Measurements from ENCODE around the gene RPS19. TPM values are rescaled to one million over a fixed set of nuclear protein-coding genes. Genes with fewer than 3 reads are reported as not detected.
A peak's percentile ranks its signal among the peaks of the same experiment; 100 is the strongest.

RPS19 gene
- total RNA-seq: 1,736 TPM
- long read RNA-seq, transcript RPS19-206 (6 exons, 2,359 nt): major isoform, 770 of 808 reads
- long read RNA-seq, partial matches to known transcripts: 22 of 808 reads
- long read RNA-seq, other reads (novel, unspliced or antisense): 12 of 808 reads

DNA sequence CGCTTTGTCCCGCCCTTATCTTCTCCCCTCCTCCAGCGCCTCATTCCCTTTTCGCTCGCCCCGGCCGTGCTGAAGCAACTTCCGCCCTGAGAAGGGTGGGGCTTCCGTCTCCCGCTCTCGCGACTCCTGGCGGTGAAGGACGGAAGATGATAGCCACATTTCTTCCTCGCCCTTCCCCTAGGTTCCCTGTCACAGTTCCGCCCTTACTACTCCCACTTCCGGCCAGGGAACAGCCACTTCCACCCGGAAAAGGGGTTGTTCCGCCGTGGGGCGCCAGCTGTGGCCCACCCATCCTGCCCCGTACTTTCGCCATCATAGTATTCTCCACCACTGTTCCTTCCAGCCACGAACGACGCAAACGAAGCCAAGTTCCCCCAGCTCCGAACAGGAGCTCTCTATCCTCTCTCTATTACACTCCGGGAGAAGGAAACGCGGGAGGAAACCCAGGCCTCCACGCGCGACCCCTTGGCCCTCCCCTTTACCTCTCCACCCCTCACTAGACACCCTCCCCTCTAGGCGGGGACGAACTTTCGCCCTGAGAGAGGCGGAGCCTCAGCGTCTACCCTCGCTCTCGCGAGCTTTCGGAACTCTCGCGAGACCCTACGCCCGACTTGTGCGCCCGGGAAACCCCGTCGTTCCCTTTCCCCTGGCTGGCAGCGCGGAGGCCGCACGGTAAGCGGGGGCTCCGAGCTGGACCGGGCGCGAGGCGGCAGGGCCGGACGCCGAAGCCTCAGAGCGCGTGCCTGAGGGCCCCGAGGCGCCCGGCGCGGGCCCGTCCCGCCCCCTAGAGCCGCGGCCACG, at the start of gene RPS19:
TSS of gene RPS19 (plus strand) at position 638 of the 801 bp plus-strand sequence. CDS start 520 bp downstream, outside the sequence.
- TF ChIP-seq CTCF (IDR thresholded peaks at IDR 0.05): peak; percentile 68
- DNase-seq (peak; percentile 98), ATAC-seq (peak; percentile 96 to 97)
- intact Hi-C loops (cut with DNase I): no loop called here
- Histone ChIP-seq H3K4me1 (peaks cover 47% of the 10 kb centered on the region), H3K36me3 (peaks cover 42% of the 10 kb centered on the region), H3K27ac (peak within 1 kb of the TSS; percentile 90), H3K9me3 (no peaks in the 10 kb centered on the region), H3K4me3 (peak within 1 kb of the TSS; percentile 90), H3K27me3 (ENCODE audit: low read depth) (no peaks in the 10 kb centered on the region)

- Histone ChIP-seq H3K4me3 (no peak overlapping the region), H3K4me1 (peaks cover 5% of the 10 kb centered on the region), H3K27ac (peak overlapping the region; percentile 65), H3K9me3 (no peaks in the 10 kb centered on the region), H3K36me3 (no peaks in the 10 kb centered on the region), H3K27me3 (ENCODE audit: low read depth) (peaks cover 8% of the 10 kb centered on the region)
- no peak for DNase-seq
- intact Hi-C loops (cut with DNase I): no loop called here
- ATAC-seq: peak in 1 of 2 donors; percentile 12
- TF ChIP-seq CTCF (IDR thresholded peaks at IDR 0.05): no peak
These were observed 49.8 kb upstream of the RPS19 start for GRCh38 chr19:41810301-41810700.

DNA sequence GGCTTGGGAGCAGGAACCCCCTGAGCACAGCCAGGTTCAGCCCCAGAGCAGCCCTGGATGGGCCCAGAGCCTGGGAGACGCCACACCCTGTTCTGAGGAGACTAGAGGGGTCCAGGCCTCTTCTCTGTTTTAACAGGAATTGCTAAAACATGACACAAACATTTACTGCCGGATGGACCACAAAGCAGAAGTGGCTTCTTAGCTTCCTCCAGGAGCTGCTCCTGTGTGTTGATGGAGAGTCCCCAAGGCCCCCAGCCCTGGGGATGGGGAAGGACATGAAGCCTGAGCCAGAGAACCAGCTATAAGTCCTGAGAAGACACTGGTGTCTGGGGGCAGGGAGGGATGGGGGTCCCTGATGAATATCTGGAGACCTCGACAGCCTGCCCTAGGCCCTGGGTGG, 49.0 kb upstream of the RPS19 start:
- DNase-seq: no peak
- no peak for TF ChIP-seq CTCF (IDR thresholded peaks at IDR 0.05)
- Histone ChIP-seq H3K9me3 (no peaks in the 10 kb centered on the region), H3K27ac (peak overlapping the region; percentile 65), H3K36me3 (no peaks in the 10 kb centered on the region), H3K4me1 (peaks cover 5% of the 10 kb centered on the region), H3K27me3 (ENCODE audit: low read depth) (peaks cover 8% of the 10 kb centered on the region), H3K4me3 (no peak overlapping the region)
- peak; percentile 61 to 67 for ATAC-seq
- intact Hi-C loops (cut with DNase I): no loop called here

- no peak for DNase-seq
- H3K27ac ChIP-seq: no peak overlapping the region
- H3K9me3 ChIP-seq: no peaks in the 10 kb centered on the region
- peaks cover 8% of the 10 kb centered on the region for H3K27me3 ChIP-seq (ENCODE audit: low read depth)
- no peak for ATAC-seq
- no peak for TF ChIP-seq CTCF (IDR thresholded peaks at IDR 0.05)
- H3K4me3 ChIP-seq: no peak overlapping the region
- H3K4me1 ChIP-seq: peaks cover 5% of the 10 kb centered on the region
- no peaks in the 10 kb centered on the region for H3K36me3 ChIP-seq
- intact Hi-C loops (cut with DNase I): no loop called here
These were observed 48.1 kb upstream of the RPS19 start for GRCh38 chr19:41811981-41812380.

- peaks cover 5% of the 10 kb centered on the region for H3K4me1 ChIP-seq
- H3K36me3 ChIP-seq: no peaks in the 10 kb centered on the region
- no peak overlapping the region for H3K27ac ChIP-seq
- H3K9me3 ChIP-seq: no peaks in the 10 kb centered on the region
- H3K4me3 ChIP-seq: no peak overlapping the region
- DNase-seq: no peak
- TF ChIP-seq CTCF (IDR thresholded peaks at IDR 0.05): no peak
- intact Hi-C loops (cut with DNase I): no loop called here
- peaks cover 8% of the 10 kb centered on the region for H3K27me3 ChIP-seq (ENCODE audit: low read depth)
- no peak for ATAC-seq
These were observed 46.1 kb upstream of the RPS19 start for GRCh38 chr19:41813911-41814310.
